T-cell (primary cell): Measurements from ENCODE around the gene DAPL1. TPM values are rescaled to one million over a fixed set of nuclear protein-coding genes. Genes with fewer than 3 reads are reported as not detected.
A peak's percentile ranks its signal among the peaks of the same experiment; 100 is the strongest.
"Not testable (repeated sequence)": the region's sequence is repeated elsewhere in the genome, so short reads cannot be mapped to it uniquely, and the experiment has no call there.

Experiments used
- ATAC-seq, 4 experiments: fragments of 200-7000 bp in 3 of 4; fragments of 150-1000 bp in 1 of 4; cut with Tn5 transposase; replicated peaks in 1 of 4; 1 replicate in 3 of 4; 2 replicates in 1 of 4; pipeline ENCODE4 v1.10.0; 2021; ENCODE audit warnings: moderate library complexity in 3 of 4, mild to moderate bottlenecking in 2 of 4, moderate number of reproducible peaks in 1 of 4
- CTCF ChIA-PET, 2 donors: fragments of 300-600 bp; sonication (Branson Sonifier 250); formaldehyde crosslinking; loops; one replicate each; lab custom pipeline; 2022; ENCODE audit warnings: antibody characterized with exemption in 2 of 2; lab: Charles Lee
- POLR2A ChIA-PET, 2 donors: fragments of 300-600 bp; sonication (Branson Sonifier 250); formaldehyde crosslinking; loops; one replicate each; lab custom pipeline; 2022; ENCODE audit warnings: antibody characterized with exemption in 2 of 2; lab: Charles Lee
- DNase-seq, 35 experiments: peaks; one replicate each; pipeline versions ENCODE4 v3.0.0 to v3.0.0-alpha.2; 2013 to 2023
- H3K27ac ChIP-seq: one replicate; pipeline ENCODE4 v1.5.1; 2013; ENCODE audit warnings: low read length
- H3K27me3 ChIP-seq, 2 experiments: replicated peaks in 1 of 2; 1 replicate in 1 of 2; 2 replicates in 1 of 2; pipeline versions ENCODE4 v1.6.1 to v1.7.0; 2013; ENCODE audit warnings: low read length in 1 of 2, mixed read lengths in 1 of 2; ENCODE audit not compliant: control insufficient read depth in 2 of 2, insufficient read depth in 2 of 2; ENCODE audit errors: extremely low read depth in 1 of 2
- H3K36me3 ChIP-seq, 2 donors: 1 replicate in 1 of 2; 2 replicates in 1 of 2; pipeline versions ENCODE4 v1.6.1 to v1.7.0; 2013; ENCODE audit warnings: low read length in 1 of 2; ENCODE audit not compliant: control insufficient read depth in 2 of 2, insufficient read depth in 1 of 2; ENCODE audit errors: extremely low read depth in 1 of 2
- H3K4me1 ChIP-seq, 2 experiments: 1 replicate in 1 of 2; 2 replicates in 1 of 2; pipeline versions ENCODE4 v1.6.1 to v1.7.0; 2013; ENCODE audit warnings: low read length in 2 of 2, mixed read lengths in 1 of 2; ENCODE audit not compliant: insufficient read depth in 2 of 2, control insufficient read depth in 1 of 2; ENCODE audit errors: extremely low read depth in 1 of 2
- H3K4me3 ChIP-seq, 2 donors: 1 replicate in 1 of 2; 2 replicates in 1 of 2; pipeline versions ENCODE4 v1.5.1 to v1.7.0; 2013; ENCODE audit warnings: mild to moderate bottlenecking in 2 of 2, low read length in 1 of 2, moderate library complexity in 1 of 2; ENCODE audit not compliant: control insufficient read depth in 1 of 2; ENCODE audit errors: extremely low read depth in 1 of 2
- H3K9me3 ChIP-seq: 2 replicates; pipeline ENCODE4 v1.7.0; 2013
- H3K27ac Mint-ChIP-seq, 2 donors: one replicate each; pipeline ENCODE4 v1.8.0; 2020 to 2021; ENCODE audit warnings: mild to moderate bottlenecking in 2 of 2, mixed read lengths in 2 of 2
- H3K27me3 Mint-ChIP-seq, 2 donors: one replicate each; pipeline ENCODE4 v1.8.0; 2021 to 2022; ENCODE audit warnings: mixed read lengths in 2 of 2
- H3K36me3 Mint-ChIP-seq: one replicate; pipeline ENCODE4 v1.8.0; 2021; ENCODE audit warnings: mixed read lengths
- H3K4me1 Mint-ChIP-seq, 3 donors: one replicate each; pipeline ENCODE4 v1.8.0; 2020 to 2022; ENCODE audit warnings: mixed read lengths in 3 of 3, mild to moderate bottlenecking in 1 of 3
- H3K4me3 Mint-ChIP-seq, 3 donors: one replicate each; pipeline ENCODE4 v1.8.0; 2020 to 2022; ENCODE audit warnings: mild to moderate bottlenecking in 3 of 3, mixed read lengths in 3 of 3, moderate library complexity in 3 of 3
- H3K9me3 Mint-ChIP-seq, 3 donors: one replicate each; pipeline ENCODE4 v1.8.0; 2020 to 2022; ENCODE audit warnings: mixed read lengths in 3 of 3
- WGBS: methylation state at CpG from one replicate; pipeline ENCODE4 v1.1.5; 2013; ENCODE audit warnings: missing lambda C conversion rate; ENCODE audit not compliant: insufficient coverage; 5-methylcytosine and 5-hydroxymethylcytosine counted together
- total RNA-seq, 35 experiments: library from RNA in 6 of 35; stranded (reverse) in 6 of 35; fragments of 120-200 nt in 1 of 35; gene quantifications; one replicate each; pipeline versions ENCODE4 v1.2.1 to v1.2.4 and lab custom pipeline; 2013 to 2026

Gene DAPL1
- total RNA-seq, 5 donors from 2014 or later (not counting 1 experiment from before 2014, with no cell fraction given), result not detected

GRCh38 chr2:158845444-158845843, 50.3 kb downstream of the DAPL1 start:
- Mint-ChIP-seq H3K4me3 (no peak overlapping the region), H3K36me3 (no peaks in the 10 kb centered on the region), H3K9me3 (no peaks in the 10 kb centered on the region), H3K27me3 (peaks cover 4 to 9% of the 10 kb centered on the region in 2 donors), H3K4me1 (no peaks in the 10 kb centered on the region), H3K27ac (no peak overlapping the region)
- Histone ChIP-seq H3K4me1 (no peaks in the 10 kb centered on the region), H3K4me3 (no peak overlapping the region), H3K9me3 (no peaks in the 10 kb centered on the region), H3K36me3 (no peaks in the 10 kb centered on the region), H3K27me3 (no peaks in the 10 kb centered on the region), H3K27ac (no peak overlapping the region)
- ChIA-PET CTCF (interaction anchor here in 1 of 2 donors (0.7 kb wide), 1 partner anchor 821 kb away, joined by 3 read pairs; no protein-coding TSS in a partner anchor), POLR2A (no interaction called here)
- no peak for ATAC-seq
- no peak for DNase-seq

GRCh38 chr2:158845859-158846258, 50.7 kb downstream of the DAPL1 start:
- no peaks in the 10 kb centered on the region for H3K36me3 ChIP-seq
- POLR2A ChIA-PET, result no interaction called here
- H3K4me3 ChIP-seq, result no peak overlapping the region
- no peaks in the 10 kb centered on the region for H3K4me1 ChIP-seq
- H3K27me3 Mint-ChIP-seq, result peaks cover 4 to 9% of the 10 kb centered on the region in 2 donors
- no peak for ATAC-seq
- H3K4me3 Mint-ChIP-seq, result no peak overlapping the region
- no peak overlapping the region for H3K27ac ChIP-seq
- CTCF ChIA-PET, result interaction anchor here in 1 of 2 donors (0.7 kb wide), 1 partner anchor 821 kb away, joined by 3 read pairs; no protein-coding TSS in a partner anchor
- H3K27me3 ChIP-seq, result no peaks in the 10 kb centered on the region
- H3K27ac Mint-ChIP-seq, result no peak overlapping the region
- DNase-seq, result no peak
- no peaks in the 10 kb centered on the region for H3K4me1 Mint-ChIP-seq
- no peaks in the 10 kb centered on the region for H3K9me3 Mint-ChIP-seq
- no peaks in the 10 kb centered on the region for H3K9me3 ChIP-seq
- H3K36me3 Mint-ChIP-seq, result no peaks in the 10 kb centered on the region
- 60% methylated on average over 1 of the region's 3 CpGs for WGBS

- H3K4me1 ChIP-seq, POLR2A ChIA-PET, ATAC-seq, H3K4me3 Mint-ChIP-seq, DNase-seq, H3K4me3 ChIP-seq, H3K27me3 Mint-ChIP-seq, H3K9me3 ChIP-seq, H3K27me3 ChIP-seq, H3K36me3 Mint-ChIP-seq, H3K27ac ChIP-seq, H3K9me3 Mint-ChIP-seq, H3K36me3 ChIP-seq, H3K27ac Mint-ChIP-seq, CTCF ChIA-PET, H3K4me1 Mint-ChIP-seq: not testable (repeated sequence)
- WGBS, result no CpG with 5 or more reads among the region's 2 CpGs
Measured at GRCh38 chr2:158847526-158847925, 52.4 kb downstream of the DAPL1 start.

DNA sequence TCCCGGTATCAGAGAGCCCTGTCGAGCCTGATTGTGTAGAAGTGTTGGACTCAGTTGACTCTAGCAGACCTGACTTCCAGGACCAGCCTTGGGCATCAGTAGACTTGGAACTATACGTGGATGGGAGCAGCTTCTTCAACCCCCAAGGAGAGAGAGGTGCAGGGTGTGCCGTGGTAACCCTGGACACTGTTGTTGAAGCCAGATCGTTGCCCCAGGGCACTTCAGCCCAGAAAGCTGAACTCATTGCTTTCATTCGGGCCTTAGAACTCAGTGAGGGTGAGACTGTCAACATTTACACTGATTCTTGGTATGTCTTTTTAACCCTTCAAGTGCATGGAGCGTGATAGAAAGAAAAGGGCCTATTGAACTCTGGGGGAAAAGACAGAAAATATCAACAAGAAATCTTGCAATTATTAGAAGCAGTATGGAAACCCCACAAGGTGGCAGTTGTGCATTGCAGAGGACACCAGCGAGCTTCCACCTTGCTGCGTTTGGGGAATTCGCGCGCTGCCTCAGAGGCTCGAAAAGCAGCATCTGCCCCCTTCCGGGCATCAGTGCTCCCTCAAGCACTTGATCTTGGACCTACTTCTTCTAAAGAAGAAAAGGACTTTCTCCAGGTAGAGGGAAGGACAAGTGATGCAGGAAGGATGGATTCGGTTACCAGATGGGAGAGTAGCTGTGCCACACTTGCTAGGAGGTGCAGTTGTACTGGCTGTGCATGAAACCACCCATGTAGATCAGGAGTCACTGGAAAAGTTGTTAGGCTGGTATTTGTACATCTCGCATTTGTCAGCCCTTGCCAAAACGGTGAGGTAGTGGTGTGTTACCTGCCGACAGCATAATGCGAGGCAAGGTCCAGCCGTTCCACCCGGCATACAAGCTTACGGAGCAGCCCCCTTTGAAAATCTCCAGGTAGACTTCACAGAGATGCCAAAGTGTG, 53.2 kb downstream of the DAPL1 start:
- DNase-seq, H3K4me3 ChIP-seq, H3K36me3 ChIP-seq, H3K9me3 ChIP-seq, H3K27me3 ChIP-seq, ATAC-seq, H3K4me3 Mint-ChIP-seq, H3K4me1 Mint-ChIP-seq, CTCF ChIA-PET, H3K36me3 Mint-ChIP-seq, H3K27me3 Mint-ChIP-seq, POLR2A ChIA-PET, H3K9me3 Mint-ChIP-seq, H3K4me1 ChIP-seq, H3K27ac ChIP-seq: not testable (repeated sequence)
- peak overlapping the region in 1 of 2 donors; percentile 28 for H3K27ac Mint-ChIP-seq
- 82% methylated on average over 15 of the region's 22 CpGs for WGBS

- ATAC-seq, H3K4me3 ChIP-seq, H3K27me3 ChIP-seq, POLR2A ChIA-PET, H3K9me3 ChIP-seq, H3K4me1 ChIP-seq, H3K36me3 Mint-ChIP-seq, H3K27ac Mint-ChIP-seq, H3K9me3 Mint-ChIP-seq, H3K4me3 Mint-ChIP-seq, H3K27me3 Mint-ChIP-seq, H3K4me1 Mint-ChIP-seq, DNase-seq, CTCF ChIA-PET, H3K27ac ChIP-seq, H3K36me3 ChIP-seq: not testable (repeated sequence)
- 88% methylated on average over 6 of the region's 9 CpGs for WGBS
Measured at GRCh38 chr2:158860179-158860578, 65.1 kb downstream of the DAPL1 start.

DNA sequence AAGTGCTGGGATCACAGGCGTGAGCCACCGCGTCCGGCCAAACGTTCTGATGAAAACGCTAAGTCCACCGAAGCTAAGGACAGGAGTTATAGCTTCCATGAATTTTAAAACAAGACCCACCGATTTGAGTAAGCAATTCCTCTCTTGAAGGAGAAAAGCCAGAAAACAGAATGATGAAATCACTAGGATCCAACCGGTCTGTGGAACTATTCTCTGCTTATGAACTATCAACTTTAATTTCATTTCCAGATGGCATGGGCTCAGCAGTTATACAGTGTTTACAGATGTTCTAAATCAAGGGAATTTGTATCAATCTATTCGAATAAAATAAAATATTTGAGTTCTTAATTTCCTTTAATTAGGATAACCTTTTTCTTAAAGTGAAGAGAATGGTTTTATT, 66.5 kb downstream of the DAPL1 start:
- H3K9me3 ChIP-seq, H3K4me1 Mint-ChIP-seq, POLR2A ChIA-PET, H3K27ac ChIP-seq, H3K27me3 Mint-ChIP-seq, H3K36me3 Mint-ChIP-seq, DNase-seq, H3K4me1 ChIP-seq, H3K4me3 ChIP-seq, H3K27ac Mint-ChIP-seq, H3K4me3 Mint-ChIP-seq, H3K36me3 ChIP-seq, ATAC-seq, CTCF ChIA-PET, H3K9me3 Mint-ChIP-seq, H3K27me3 ChIP-seq: not testable (repeated sequence)
- WGBS, result 96% methylated on average over 8 of the region's 10 CpGs
